ENCODE measurements around the gene EPPIN. TPM values are rescaled to one million over a fixed set of nuclear protein-coding genes. Genes with fewer than 3 reads are reported as not detected.

The EPPIN gene
- total RNA-seq, 1 experiment from 2014 or later, result not detected

- Mint-ChIP-seq H3K36me3 (ENCODE audit: insufficient read depth, unreplicated experiment) (no peaks in the 10 kb centered on the region), H3K27me3 (ENCODE audit: unreplicated experiment) (peaks cover 15% of the 10 kb centered on the region), H3K9me3 (ENCODE audit: low read depth, unreplicated experiment) (no peaks in the 10 kb centered on the region), H3K4me1 (ENCODE audit: low read depth, unreplicated experiment) (peaks cover 21% of the 10 kb centered on the region), H3K4me3 (ENCODE audit: low read depth, unreplicated experiment) (no peak overlapping the region), H3K27ac (ENCODE audit: unreplicated experiment) (no peak overlapping the region)
- no peak for DNase-seq
- no TSS peak for BruUV-seq (replicated peaks)
- CTCF ChIA-PET, result interaction anchor here (1.8 kb wide), 1 partner anchor 10 kb away, joined by 3 read pairs; no protein-coding TSS in a partner anchor
- no peak for TF ChIP-seq CTCF (IDR thresholded peaks at IDR 0.05; ENCODE audit: unreplicated experiment)
- intact Hi-C loops (cut with micrococcal nuclease; ENCODE audit: unreplicated experiment), result no loop called here
These were observed 51.0 kb downstream of the EPPIN start for GRCh38 chr20:45496166-45496565.

DNA sequence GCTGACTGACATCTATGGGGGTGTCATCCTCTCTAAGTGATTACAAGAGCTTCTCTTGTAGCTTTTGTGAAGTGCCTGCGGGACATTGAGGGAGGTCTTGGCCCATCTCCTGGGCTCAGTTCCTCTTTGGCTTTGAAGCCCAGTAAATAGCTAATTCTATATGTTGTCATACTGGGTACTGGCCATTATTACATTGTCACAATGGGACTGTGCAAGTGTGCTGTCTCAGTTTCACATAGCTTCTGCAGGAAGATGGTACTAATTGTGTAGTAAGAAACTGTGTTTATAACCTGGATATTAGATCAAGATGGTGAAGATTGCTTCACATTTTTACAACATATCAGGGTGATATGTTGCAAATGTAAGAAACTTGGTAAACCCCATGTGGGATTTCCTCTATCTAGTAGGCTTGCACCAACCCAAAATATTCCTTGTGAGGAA lies 51.7 kb downstream of the EPPIN start:
- Mint-ChIP-seq H3K27me3 (ENCODE audit: unreplicated experiment) (peaks cover 15% of the 10 kb centered on the region), H3K36me3 (ENCODE audit: insufficient read depth, unreplicated experiment) (no peaks in the 10 kb centered on the region), H3K27ac (ENCODE audit: unreplicated experiment) (no peak overlapping the region), H3K9me3 (ENCODE audit: low read depth, unreplicated experiment) (no peaks in the 10 kb centered on the region), H3K4me3 (ENCODE audit: low read depth, unreplicated experiment) (no peak overlapping the region), H3K4me1 (ENCODE audit: low read depth, unreplicated experiment) (peaks cover 16% of the 10 kb centered on the region)
- intact Hi-C loops (cut with micrococcal nuclease; ENCODE audit: unreplicated experiment), result no loop called here
- CTCF ChIA-PET, result interaction anchor here (1.8 kb wide), 1 partner anchor 11 kb away, joined by 3 read pairs; no protein-coding TSS in a partner anchor
- TF ChIP-seq CTCF (IDR thresholded peaks at IDR 0.05; ENCODE audit: unreplicated experiment), result no peak
- no peak for DNase-seq
- BruUV-seq (replicated peaks), result no TSS peak

Other genes starting within 250 kb of the EPPIN start
- not detected in 2 replicates for gene RBPJL, start 240.6 kb downstream of the EPPIN start, total RNA-seq (2022)
- gene MATN4, start 239.1 kb downstream of the EPPIN start, total RNA-seq (2022), result 0.17 and 0.29 TPM in 2 replicates
- 238 and 256 TPM in 2 replicates for gene SDC4, start 199.0 kb downstream of the EPPIN start, total RNA-seq (2022)
- 42.1 and 45.5 TPM in 2 replicates for gene SYS1, start 184.2 kb downstream of the EPPIN start, total RNA-seq (2022)
- gene TP53TG5, start 169.1 kb downstream of the EPPIN start, total RNA-seq (2022), result 0.52 and 0.88 TPM in 2 replicates
- 105 and 113 TPM in 2 replicates for gene DBNDD2, start 139.1 kb downstream of the EPPIN start, total RNA-seq (2022)
- gene PIGT, start 131.3 kb downstream of the EPPIN start, total RNA-seq (2022), result 192 and 193 TPM in 2 replicates
- gene WFDC2, start 77.6 kb downstream of the EPPIN start, total RNA-seq (2022), result 295 TPM in 2 replicates
- gene SPINT3, start 31.8 kb downstream of the EPPIN start, total RNA-seq (2022), result not detected in 2 replicates
- not detected in 2 replicates for gene WFDC6, start 7.9 kb downstream of the EPPIN start, total RNA-seq (2022)
- not detected in 2 replicates for gene WFDC8, start 31.9 kb upstream of the EPPIN start, total RNA-seq (2022)
- not detected in 2 replicates for gene WFDC10A, start 82.3 kb upstream of the EPPIN start, total RNA-seq (2022)
- gene WFDC9, start 83.9 kb upstream of the EPPIN start, total RNA-seq (2022), result not detected in 2 replicates
- gene WFDC11, start 122.8 kb upstream of the EPPIN start, total RNA-seq (2022), result not detected in 2 replicates
- gene WFDC13, start 154.6 kb upstream of the EPPIN start, total RNA-seq (2022), result not detected in 2 replicates
- gene WFDC10B, start 157.6 kb upstream of the EPPIN start, total RNA-seq (2022), result not detected in 2 replicates
- not detected in 2 replicates for gene SPINT4, start 174.9 kb upstream of the EPPIN start, total RNA-seq (2022)
- 0.71 and 1.0 TPM in 2 replicates for gene WFDC3, start 244.5 kb upstream of the EPPIN start, total RNA-seq (2022)
- gene DNTTIP1, start 244.6 kb upstream of the EPPIN start, total RNA-seq (2022), result 51.2 and 55.2 TPM in 2 replicates